HG03159 (cell line): ENCODE results near the gene PSMC1.

Experiments
- ATAC-seq: cut with Tn5 transposase; IDR thresholded peaks from one replicate; pipeline ENCODE4 v1.9.1; 2021; ENCODE audit warnings: mild to moderate bottlenecking, moderate library complexity; ENCODE audit not compliant: unreplicated experiment

Gene PSMC1

GRCh38 chr14:90275820-90276219 lies 19.5 kb downstream of the PSMC1 start:
- ATAC-seq = no peak

DNA sequence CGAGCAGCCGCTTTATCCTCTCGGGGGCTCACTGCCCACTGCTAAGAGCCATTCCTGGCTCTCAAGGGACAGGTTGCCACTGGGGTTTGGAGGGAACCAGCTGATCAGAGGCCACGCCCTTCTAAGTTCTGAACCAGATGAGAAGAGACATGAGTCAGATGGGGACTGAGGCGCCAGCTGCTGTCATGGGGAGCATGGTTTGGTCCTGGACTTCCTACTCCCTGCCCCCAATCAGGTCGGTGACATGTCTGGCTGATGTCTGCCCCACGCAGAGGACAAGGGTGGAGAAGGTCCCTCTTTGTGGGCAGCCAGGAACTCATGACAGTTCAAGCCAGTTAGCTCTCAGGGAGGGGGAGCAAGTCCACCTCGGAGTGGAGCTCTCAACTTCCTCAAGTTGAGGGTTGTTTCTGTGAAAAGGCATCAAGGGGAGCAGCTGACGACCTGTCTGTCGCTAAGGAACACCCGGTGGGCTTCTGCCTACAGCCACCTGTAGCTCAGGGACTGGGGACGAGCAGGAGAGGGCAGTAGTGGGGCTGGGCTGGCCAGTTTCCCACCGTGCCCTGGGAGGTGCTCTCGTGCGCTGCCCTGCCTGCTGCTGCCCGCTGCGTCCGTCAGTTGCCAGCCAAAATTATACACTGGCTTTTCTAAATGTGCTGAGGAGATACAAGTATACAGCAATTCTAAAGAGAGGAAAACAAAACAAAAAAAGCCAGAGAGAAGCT lies 20.5 kb downstream of the PSMC1 start:
- no peak for ATAC-seq

DNA sequence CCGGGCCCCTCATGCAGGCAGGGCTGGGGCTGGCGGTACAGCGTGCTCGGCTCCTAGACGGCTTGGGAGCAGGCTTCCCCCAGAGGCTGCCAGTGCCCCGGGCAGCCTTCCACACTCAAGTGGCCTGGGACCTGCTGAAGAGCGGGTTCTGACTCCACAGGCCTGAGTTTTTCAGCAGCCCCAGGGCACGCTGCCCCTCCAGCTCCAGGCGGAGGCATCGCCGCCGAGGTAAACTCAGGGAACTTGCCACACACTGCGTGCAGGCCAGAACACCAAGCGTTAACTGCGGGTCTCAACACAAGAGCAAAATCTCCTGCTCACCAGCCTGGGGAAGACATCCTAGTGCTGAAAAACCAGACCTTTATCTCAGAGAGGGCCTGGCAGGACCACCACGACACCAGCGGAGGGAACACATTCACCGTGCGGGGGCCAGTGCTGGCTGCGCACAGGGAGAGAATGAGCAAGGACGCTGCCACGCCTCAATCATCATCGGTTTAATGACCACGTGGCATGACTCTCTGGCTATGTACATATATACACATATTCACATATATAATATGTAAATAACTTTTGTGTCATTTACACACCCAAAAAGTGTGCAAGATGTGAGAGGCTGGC lies 21.3 kb downstream of the PSMC1 start:
- no peak for ATAC-seq

DNA sequence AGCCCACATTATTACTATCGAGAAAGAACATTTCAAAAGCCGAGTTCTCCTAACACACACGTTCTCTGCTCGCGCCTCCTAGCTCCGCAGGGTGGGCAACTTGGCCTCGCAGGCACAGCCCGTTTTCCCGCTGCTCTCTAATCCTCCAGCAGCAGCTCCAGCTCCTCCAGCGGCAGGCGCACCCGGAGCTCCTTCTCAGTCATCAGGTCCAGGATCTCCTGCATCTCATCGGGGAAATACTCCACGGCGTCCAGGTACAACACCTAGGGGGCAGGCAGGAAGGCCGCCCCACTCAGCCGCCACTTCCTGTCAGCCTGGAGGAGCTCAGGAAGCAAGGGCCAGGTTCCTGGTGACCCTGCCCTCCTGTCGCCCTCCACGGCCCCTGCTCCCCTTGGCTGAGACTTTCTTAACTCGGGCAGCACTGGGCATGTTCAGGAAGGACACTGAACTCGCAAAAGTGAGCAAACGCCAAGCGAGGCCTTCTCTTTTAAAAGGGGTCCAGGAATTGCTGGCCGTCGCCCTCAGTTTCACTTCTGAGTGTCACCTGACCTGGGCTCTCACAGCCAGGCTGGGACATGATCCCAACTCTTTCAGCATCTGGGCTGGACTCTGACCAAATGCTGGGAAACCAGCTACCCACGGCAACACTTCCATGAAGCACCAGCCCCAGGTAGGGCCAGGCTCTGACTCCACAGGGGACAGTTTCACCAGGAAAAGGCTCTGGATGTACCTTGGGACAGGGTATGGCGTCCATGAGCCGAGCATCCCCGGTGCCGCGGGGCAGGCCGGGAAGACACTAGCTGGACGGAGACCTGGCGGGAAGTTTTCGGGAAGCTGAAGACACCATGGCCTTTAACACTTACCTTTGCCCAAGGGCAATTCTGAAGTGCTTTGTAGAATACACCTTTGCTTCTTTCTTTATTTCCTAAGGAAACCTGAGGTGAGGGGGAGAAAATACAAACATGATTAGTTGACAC lies 22.1 kb downstream of the PSMC1 start:
- ATAC-seq = no peak

GRCh38 chr14:90280096-90280495 lies 23.7 kb downstream of the PSMC1 start:
- ATAC-seq = no peak

DNA sequence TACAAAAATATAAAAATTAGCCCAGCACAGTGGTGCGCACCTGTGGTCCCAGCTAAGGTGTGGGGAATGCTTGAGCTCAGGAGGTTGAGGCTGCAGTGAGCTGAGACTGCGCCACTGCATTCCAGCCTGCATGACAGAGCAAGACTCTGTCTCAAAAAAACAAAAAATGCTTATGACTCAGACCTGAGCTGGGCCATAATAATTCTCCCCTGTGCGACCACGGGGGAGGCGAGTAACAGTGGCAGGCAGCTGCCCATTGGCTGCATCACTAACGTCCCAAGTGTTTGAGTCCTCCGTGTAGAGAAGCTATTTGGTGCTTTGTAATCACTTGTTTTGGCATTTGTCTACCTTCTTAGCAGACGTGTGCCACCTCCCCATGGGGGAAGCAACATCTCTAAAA lies 24.9 kb downstream of the PSMC1 start:
- no peak for ATAC-seq

DNA sequence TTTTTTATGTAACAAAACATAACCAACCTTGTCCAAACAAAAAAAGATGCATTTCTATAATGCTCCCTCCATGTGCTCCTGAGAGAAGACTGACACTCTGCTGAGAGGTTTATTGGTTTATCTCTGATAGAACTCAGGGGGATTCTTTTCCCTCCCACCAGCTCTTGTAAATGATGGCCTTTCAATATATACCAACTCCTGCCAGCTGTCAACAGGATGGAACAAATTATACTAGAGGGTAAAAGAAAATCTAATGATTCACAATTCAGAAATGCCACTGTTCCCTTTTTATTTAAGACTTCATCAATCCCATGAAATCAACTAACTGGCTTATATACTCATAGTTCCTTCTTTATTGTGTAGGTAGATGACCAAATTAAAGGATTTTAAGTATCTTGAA lies 25.4 kb downstream of the PSMC1 start:
- ATAC-seq = no peak

DNA sequence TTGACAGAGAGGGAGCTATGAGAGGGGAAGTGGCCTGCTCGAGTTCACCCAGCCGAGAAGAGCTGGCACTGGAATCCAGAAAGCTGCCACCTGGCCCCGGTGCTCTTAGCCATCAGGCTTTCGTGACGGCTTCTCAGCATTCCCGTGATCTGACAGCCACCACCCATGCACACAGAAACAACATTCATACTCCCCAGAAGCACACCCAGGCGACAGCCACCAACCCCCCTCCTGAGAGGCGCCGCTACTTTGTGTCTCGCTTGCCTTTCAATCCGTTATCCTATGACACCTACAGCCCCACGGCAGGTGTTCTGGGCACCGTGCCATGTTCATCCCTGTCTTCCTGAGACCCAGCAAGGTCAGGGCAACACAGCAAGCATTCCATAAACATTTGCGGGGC lies 31.4 kb downstream of the PSMC1 start:
- ATAC-seq = no peak

DNA sequence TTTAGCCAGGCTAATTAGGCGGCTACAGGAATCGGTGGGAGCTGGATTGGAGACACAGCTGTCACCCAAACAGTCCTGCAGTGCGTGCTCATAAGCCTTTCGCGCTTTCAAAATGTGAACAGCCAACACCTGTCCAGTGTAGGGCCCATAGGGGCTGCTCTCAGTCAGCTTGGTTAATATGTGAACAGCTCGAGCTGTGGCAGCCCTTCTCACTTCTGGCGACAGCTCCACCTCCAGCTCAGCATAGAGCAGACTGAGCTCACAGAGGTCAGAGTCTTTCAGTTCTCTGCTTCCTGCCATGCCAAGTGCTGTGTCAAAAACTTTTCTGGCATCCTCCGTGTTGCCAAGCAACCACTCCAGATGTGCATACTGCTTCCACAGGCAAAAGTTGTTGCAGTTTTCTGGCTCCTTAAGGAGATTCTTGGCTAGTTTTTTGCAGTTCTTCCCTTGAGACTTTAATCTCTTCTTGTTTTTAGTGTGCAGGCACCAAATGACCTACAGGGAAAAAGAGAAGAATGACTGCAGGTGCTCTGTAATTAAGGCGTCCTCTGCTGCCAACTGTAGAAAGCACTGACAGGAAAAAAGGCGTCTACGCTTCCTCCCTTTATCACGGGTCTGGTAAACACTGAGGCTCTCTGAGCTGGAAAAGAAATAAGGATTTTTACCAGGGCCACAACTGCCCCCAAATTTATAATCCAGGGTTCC lies 32.5 kb downstream of the PSMC1 start:
- ATAC-seq = peak; percentile 99

DNA sequence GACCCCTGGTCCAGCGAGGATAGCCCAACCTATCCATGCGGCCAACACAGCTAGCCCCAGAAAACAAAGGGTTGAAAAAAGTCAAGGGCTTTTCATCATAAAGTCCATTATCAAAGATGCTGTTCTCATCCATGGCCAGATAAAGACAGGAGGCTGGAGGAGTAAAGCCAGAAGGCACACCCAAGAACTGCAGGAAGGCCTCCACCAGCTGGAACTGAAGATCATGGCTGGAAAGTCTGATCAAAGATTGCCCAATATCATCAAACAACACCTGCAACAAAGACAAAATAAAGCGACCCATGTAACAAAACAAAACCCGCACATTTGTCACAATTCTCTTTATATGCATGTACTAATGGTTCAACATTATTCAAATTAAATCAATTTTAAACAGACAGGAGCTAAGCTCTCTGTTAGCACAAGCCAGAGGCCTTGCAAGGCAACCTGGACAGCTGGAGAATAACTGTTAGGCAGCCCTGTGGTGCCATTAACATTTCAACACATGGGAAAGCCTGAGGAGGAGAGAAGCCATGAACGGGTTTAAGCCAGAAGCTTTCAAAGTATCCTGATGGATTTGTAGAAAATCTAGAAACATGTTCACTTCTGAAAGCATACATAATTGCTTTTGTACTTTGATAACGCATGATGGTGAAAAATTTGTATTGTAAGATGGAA lies 34.1 kb downstream of the PSMC1 start:
- ATAC-seq = no peak

GRCh38 chr14:90291699-90292098 lies 35.3 kb downstream of the PSMC1 start:
- ATAC-seq = no peak

- ATAC-seq = no peak
Observed at GRCh38 chr14:90293766-90294730, 37.7 kb downstream of the PSMC1 start.

DNA sequence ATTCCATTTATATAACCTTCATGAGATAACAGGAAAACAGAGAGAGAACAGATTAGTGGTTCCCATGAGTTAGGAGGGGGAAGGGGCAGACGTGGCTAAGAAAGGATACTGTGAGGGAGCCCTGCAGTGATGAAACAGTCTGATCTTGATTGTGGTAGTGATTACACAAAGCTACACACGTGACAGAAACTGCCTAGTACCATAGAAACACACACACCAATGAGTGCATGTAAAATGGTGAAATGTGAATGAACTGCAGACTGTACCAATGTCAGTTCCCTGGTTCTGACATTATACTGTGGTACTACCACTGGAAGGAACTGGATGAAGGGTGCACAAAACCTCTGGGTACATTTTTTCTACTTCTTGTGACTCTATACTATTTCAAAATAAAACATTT lies 38.5 kb downstream of the PSMC1 start:
- ATAC-seq = no peak

DNA sequence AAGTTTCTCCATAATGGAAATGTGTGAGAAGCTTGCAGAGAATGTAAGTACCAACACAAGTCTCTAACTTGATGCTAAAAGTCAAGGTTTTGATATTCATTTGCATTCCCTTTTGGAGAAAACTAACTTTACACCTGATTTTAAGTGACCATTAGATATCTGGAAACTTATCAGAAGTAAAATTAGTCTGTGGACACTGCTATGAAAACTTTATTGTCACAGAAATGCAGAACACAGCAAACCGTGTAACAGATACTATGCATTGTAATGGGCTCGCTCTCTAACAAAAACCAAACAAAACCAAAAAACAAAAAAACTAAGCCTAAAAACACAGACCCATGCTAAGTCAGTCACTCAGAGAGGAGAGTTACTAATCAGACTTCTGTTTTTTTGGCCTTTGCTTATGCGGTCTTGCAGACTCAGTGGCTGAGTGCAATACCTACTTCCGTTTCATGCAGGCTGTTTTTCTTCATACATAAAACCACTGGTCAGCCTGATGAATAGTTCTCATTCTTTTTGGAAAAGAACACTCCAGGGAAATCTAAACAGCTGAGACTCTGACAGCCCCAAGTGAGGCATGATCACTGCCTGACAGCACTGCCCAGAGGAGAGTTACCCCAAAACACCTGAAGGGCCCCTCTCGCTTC lies 39.6 kb downstream of the PSMC1 start:
- no peak for ATAC-seq

DNA sequence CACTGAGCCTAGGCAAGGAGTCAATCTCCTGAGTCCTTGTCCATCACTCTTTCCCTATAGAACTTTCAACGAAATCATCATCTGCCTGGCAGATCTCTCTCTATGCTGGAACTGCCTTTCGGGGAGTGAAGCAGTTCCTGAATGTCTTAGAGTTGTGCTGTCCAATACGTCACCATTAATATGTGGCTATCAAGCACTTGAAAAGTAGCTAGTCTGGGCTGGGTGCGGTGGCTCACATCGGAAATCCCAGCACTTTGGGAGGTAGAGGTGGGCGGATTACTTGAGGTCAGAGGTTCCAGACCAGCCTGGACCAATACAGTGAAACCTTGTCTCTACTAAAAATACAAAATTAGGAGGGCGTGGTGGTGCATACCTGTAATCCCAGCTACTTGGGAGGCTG lies 40.3 kb downstream of the PSMC1 start:
- ATAC-seq = no peak

DNA sequence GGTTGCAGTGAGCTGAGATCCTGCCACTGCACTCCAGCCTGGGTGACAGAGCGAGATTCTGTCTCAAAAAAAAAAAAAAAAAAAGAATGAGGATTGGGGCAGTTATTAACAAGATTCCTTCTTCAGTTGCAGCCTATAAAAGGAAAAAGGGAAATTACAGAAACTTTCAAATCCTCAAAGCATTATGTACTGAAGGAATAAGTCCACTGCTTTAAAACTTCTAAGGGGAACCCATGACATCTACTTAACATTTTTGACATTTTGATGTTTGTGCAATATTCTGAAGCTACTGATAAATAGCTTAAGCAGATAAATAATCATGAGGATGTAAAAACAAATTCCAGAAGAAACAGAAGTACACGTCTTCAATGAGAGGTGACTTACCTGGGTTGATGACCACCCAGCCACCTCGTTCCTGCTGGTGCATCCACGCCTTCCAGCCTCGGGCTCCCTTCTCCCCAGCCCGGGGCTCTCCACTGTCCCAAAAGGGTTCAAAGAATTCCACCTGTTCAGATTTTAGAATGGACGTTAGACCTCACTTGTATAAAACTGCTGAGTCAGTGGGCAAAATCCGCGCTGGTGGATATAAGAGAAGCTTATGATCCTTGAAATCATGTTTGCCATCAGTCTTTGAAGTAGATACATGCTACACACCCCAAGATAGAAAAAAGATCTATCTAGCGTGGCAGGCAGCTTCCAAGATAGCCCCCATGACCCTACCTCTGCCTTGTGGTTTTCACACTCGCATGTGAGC lies 41.7 kb downstream of the PSMC1 start:
- ATAC-seq = no peak

- no peak for ATAC-seq
Observed at GRCh38 chr14:90299408-90299807, 43.1 kb downstream of the PSMC1 start.

- ATAC-seq = no peak
Observed at GRCh38 chr14:90300611-90301047, 44.3 kb downstream of the PSMC1 start.
